Stimulated activated CD4-positive, alpha-beta T cell treated with anti-CD3 and anti-CD28 coated beads, Interleukin-1b, Interleukin-23, amount 100 ng/mL, for 1 hour (primary cell): Measurements from ENCODE around the gene LDHD.
"Not testable (repeated sequence)": the region's sequence is repeated elsewhere in the genome, so short reads cannot be mapped to it uniquely, and the experiment has no call there.

Experiments
- DNase-seq, 2 donors: peaks; one replicate each; pipeline ENCODE4 v3.0.0-alpha.2; 2020; ENCODE audit warnings: low read depth in 2 of 2

The LDHD gene

GRCh38 chr16:75099738-75100602 is 16.6 kb downstream of the LDHD start:
- no peak for DNase-seq

- DNase-seq: no peak
Observed at GRCh38 chr16:75099075-75099667, 17.4 kb downstream of the LDHD start.

- DNase-seq: peak; percentile 37 to 45
Observed at GRCh38 chr16:75097941-75098901, 18.4 kb downstream of the LDHD start.

- no peak for DNase-seq
Observed at GRCh38 chr16:75097191-75097761, 19.3 kb downstream of the LDHD start.

- no peak for DNase-seq
Observed at GRCh38 chr16:75096656-75097055, 19.9 kb downstream of the LDHD start.

- DNase-seq: no peak
Observed at GRCh38 chr16:75095204-75095621, 21.4 kb downstream of the LDHD start.

GRCh38 chr16:75093598-75094540 is 22.7 kb downstream of the LDHD start:
- DNase-seq: no peak

- DNase-seq: no peak
Observed at GRCh38 chr16:75092777-75093176, 23.8 kb downstream of the LDHD start.

- DNase-seq: not testable (repeated sequence)
Observed at GRCh38 chr16:75091619-75092018, 25.0 kb downstream of the LDHD start.

GRCh38 chr16:75090899-75091298 is 25.7 kb downstream of the LDHD start:
- DNase-seq: not testable (repeated sequence)

- DNase-seq: no peak
Observed at GRCh38 chr16:75089486-75090202, 26.9 kb downstream of the LDHD start.

- no peak for DNase-seq
Observed at GRCh38 chr16:75088934-75089333, 27.6 kb downstream of the LDHD start.

GRCh38 chr16:75088216-75088615 is 28.4 kb downstream of the LDHD start:
- no peak for DNase-seq

- DNase-seq: no peak
Observed at GRCh38 chr16:75087375-75087979, 29.1 kb downstream of the LDHD start.

- DNase-seq: no peak
Observed at GRCh38 chr16:75086688-75087374, 29.7 kb downstream of the LDHD start.

- no peak for DNase-seq
Observed at GRCh38 chr16:75086281-75086680, 30.3 kb downstream of the LDHD start.

- DNase-seq: no peak
Observed at GRCh38 chr16:75085556-75085955, 31.0 kb downstream of the LDHD start.

- no peak for DNase-seq
Observed at GRCh38 chr16:75083813-75084212, 32.8 kb downstream of the LDHD start.
